ENCODE results near the gene BRINP2.

BRINP2 gene

DNA sequence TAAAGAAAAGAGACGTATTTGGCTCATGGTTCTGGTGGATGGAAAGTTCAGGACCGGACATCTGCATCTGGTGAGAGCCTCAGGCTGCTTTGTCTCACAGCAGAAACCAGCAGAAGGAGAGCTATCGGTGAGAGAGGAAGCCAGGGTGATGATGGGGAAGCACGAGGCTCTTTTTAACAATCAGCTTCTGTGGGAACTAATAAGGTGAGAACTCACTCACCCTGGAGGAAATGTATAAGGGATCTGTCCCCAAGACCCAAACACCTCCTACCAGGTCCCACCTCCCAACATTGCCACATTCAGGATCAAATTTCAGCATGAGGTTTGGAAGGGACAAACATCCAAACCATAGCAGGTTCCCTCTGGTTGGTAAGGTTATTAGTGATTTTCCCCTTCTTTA is 39.0 kb upstream of the BRINP2 start:
- H3K27me3 ChIP-seq (ENCODE audit: insufficient read depth, poor library complexity, severe bottlenecking), result no peaks in the 10 kb centered on the region
- DNase-seq (ENCODE audit: low read depth in 1 of 2, low spot score in 1 of 2), result no peak
- H3K4me3 ChIP-seq (replicated peaks; ENCODE audit: insufficient read depth, low read length), result no peak overlapping the region
- H3K27ac ChIP-seq (replicated peaks), result no peak overlapping the region
- TF ChIP-seq, protein P1, sequence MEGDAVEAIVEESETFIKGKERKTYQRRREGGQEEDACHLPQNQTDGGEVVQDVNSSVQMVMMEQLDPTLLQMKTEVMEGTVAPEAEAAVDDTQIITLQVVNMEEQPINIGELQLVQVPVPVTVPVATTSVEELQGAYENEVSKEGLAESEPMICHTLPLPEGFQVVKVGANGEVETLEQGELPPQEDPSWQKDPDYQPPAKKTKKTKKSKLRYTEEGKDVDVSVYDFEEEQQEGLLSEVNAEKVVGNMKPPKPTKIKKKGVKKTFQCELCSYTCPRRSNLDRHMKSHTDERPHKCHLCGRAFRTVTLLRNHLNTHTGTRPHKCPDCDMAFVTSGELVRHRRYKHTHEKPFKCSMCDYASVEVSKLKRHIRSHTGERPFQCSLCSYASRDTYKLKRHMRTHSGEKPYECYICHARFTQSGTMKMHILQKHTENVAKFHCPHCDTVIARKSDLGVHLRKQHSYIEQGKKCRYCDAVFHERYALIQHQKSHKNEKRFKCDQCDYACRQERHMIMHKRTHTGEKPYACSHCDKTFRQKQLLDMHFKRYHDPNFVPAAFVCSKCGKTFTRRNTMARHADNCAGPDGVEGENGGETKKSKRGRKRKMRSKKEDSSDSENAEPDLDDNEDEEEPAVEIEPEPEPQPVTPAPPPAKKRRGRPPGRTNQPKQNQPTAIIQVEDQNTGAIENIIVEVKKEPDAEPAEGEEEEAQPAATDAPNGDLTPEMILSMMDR (IDR thresholded peaks at IDR 0.05; ENCODE audit: insufficient read depth, low read length), result no peak

- no peak for TF ChIP-seq POLR2AphosphoS5 (IDR thresholded peaks at IDR 0.05; ENCODE audit: low read depth)
- TF ChIP-seq SPI1 (IDR thresholded peaks at IDR 0.05; ENCODE audit: borderline replicate concordance, low read depth), result no peak
- no peak for TF ChIP-seq GABPA (IDR thresholded peaks at IDR 0.05; ENCODE audit: low read depth)
- TF ChIP-seq, protein P1 (IDR thresholded peaks at IDR 0.05; ENCODE audit: insufficient read depth, low read length), result no peak
- Histone ChIP-seq H3K27me3 (ENCODE audit: insufficient read depth, poor library complexity, severe bottlenecking) (no peaks in the 10 kb centered on the region), H3K4me3 (replicated peaks; ENCODE audit: insufficient read depth, low read length) (no peak overlapping the region), H3K27ac (replicated peaks) (no peak overlapping the region)
- DNase-seq (ENCODE audit: low read depth in 1 of 2, low spot score in 1 of 2), result no peak
Observed at GRCh38 chr1:177132141-177132540, 38.6 kb upstream of the BRINP2 start.

DNA sequence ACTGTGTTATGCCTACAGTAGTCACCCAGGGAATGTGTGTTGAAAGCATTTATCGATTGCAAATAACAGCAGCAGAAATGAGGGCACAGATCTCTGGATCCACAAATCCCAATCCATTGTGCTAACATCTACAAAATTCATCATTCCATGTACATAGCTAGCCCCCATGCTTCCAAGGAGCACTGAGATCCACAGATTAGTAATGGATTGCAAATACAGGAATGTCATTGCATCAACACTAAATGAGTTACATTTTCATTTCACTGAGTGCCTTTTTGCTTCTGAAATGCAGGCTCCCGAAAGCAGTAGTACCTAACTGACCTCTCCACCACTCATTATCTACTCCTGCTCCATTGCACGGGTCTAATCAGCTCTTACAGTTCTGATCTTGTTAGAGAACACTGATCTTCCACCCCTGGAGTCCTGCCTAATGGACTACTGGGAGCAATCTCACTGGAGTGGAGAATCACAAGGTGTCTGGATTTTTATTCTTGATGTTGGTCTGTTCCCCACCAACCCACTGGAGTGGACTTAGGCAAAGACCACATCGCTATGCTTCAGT is 36.7 kb upstream of the BRINP2 start:
- no peak for DNase-seq (ENCODE audit: low read depth in 1 of 2, low spot score in 1 of 2)
- no peak for TF ChIP-seq POLR2AphosphoS5 (IDR thresholded peaks at IDR 0.05; ENCODE audit: low read depth)
- no peaks in the 10 kb centered on the region for H3K27me3 ChIP-seq (ENCODE audit: insufficient read depth, poor library complexity, severe bottlenecking)
- H3K27ac ChIP-seq (replicated peaks), result no peak overlapping the region
- H3K4me3 ChIP-seq (replicated peaks; ENCODE audit: insufficient read depth, low read length), result no peak overlapping the region

- DNase-seq (ENCODE audit: low read depth in 1 of 2, low spot score in 1 of 2), result no peak
- Histone ChIP-seq H3K27ac (replicated peaks) (no peak overlapping the region), H3K4me3 (replicated peaks; ENCODE audit: insufficient read depth, low read length) (no peak overlapping the region), H3K27me3 (ENCODE audit: insufficient read depth, poor library complexity, severe bottlenecking) (no peaks in the 10 kb centered on the region)
- TF ChIP-seq SPI1 (IDR thresholded peaks at IDR 0.05; ENCODE audit: borderline replicate concordance, low read depth) (no peak), POLR2AphosphoS5 (IDR thresholded peaks at IDR 0.05; ENCODE audit: low read depth) (no peak), GABPA (IDR thresholded peaks at IDR 0.05; ENCODE audit: low read depth) (no peak)
- TF ChIP-seq, protein P2, sequence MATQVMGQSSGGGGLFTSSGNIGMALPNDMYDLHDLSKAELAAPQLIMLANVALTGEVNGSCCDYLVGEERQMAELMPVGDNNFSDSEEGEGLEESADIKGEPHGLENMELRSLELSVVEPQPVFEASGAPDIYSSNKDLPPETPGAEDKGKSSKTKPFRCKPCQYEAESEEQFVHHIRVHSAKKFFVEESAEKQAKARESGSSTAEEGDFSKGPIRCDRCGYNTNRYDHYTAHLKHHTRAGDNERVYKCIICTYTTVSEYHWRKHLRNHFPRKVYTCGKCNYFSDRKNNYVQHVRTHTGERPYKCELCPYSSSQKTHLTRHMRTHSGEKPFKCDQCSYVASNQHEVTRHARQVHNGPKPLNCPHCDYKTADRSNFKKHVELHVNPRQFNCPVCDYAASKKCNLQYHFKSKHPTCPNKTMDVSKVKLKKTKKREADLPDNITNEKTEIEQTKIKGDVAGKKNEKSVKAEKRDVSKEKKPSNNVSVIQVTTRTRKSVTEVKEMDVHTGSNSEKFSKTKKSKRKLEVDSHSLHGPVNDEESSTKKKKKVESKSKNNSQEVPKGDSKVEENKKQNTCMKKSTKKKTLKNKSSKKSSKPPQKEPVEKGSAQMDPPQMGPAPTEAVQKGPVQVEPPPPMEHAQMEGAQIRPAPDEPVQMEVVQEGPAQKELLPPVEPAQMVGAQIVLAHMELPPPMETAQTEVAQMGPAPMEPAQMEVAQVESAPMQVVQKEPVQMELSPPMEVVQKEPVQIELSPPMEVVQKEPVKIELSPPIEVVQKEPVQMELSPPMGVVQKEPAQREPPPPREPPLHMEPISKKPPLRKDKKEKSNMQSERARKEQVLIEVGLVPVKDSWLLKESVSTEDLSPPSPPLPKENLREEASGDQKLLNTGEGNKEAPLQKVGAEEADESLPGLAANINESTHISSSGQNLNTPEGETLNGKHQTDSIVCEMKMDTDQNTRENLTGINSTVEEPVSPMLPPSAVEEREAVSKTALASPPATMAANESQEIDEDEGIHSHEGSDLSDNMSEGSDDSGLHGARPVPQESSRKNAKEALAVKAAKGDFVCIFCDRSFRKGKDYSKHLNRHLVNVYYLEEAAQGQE (IDR thresholded peaks at IDR 0.05; ENCODE audit: insufficient replicate concordance, low read depth), result no peak
- TF ChIP-seq, protein P1 (IDR thresholded peaks at IDR 0.05; ENCODE audit: insufficient read depth, low read length), result no peak
Observed at GRCh38 chr1:177135250-177135649, 35.5 kb upstream of the BRINP2 start.

- Histone ChIP-seq H3K27me3 (ENCODE audit: insufficient read depth, poor library complexity, severe bottlenecking) (peaks cover 2% of the 10 kb centered on the region), H3K4me3 (replicated peaks; ENCODE audit: insufficient read depth, low read length) (no peak overlapping the region), H3K27ac (replicated peaks) (no peak overlapping the region)
- no peak for TF ChIP-seq POLR2AphosphoS5 (IDR thresholded peaks at IDR 0.05; ENCODE audit: low read depth)
- no peak for TF ChIP-seq GABPA (IDR thresholded peaks at IDR 0.05; ENCODE audit: low read depth)
- TF ChIP-seq, protein P1 (IDR thresholded peaks at IDR 0.05; ENCODE audit: insufficient read depth, low read length), result no peak
- TF ChIP-seq, protein P2 (IDR thresholded peaks at IDR 0.05; ENCODE audit: insufficient replicate concordance, low read depth), result no peak
- no peak for TF ChIP-seq SPI1 (IDR thresholded peaks at IDR 0.05; ENCODE audit: borderline replicate concordance, low read depth)
- DNase-seq (ENCODE audit: low read depth in 1 of 2, low spot score in 1 of 2), result no peak
Observed at GRCh38 chr1:177137814-177138213, 32.9 kb upstream of the BRINP2 start.

All from HL-60 (cell line).